ENCODE results near the gene NPBWR2.
"Not testable (repeated sequence)": the region's sequence is repeated elsewhere in the genome, so short reads cannot be mapped to it uniquely, and the experiment has no call there.

The NPBWR2 gene

DNA sequence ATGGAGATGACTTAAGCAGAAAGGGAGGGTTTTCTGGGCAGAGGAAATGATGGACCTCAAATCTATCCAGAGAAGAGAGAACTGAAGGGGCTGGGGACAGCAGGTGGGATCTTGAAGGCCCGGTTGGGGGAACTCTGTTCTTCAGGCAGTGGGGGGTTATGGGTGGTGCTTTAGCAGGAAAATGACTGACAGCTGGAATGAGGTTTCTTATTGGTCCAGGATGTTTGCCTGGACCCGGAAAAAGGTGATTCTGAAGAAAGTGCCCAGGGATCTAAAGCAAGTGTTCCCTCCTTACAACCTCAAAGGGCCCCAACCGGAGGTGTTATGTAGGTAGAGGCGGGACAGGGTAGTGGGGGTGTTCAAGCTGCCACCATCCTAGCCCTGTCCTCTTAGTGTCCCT is 11.9 kb downstream of the NPBWR2 start:
- ChIA-PET POLR2A (no interaction called here), CTCF (no interaction called here)
- TF ChIP-seq, protein P1, sequence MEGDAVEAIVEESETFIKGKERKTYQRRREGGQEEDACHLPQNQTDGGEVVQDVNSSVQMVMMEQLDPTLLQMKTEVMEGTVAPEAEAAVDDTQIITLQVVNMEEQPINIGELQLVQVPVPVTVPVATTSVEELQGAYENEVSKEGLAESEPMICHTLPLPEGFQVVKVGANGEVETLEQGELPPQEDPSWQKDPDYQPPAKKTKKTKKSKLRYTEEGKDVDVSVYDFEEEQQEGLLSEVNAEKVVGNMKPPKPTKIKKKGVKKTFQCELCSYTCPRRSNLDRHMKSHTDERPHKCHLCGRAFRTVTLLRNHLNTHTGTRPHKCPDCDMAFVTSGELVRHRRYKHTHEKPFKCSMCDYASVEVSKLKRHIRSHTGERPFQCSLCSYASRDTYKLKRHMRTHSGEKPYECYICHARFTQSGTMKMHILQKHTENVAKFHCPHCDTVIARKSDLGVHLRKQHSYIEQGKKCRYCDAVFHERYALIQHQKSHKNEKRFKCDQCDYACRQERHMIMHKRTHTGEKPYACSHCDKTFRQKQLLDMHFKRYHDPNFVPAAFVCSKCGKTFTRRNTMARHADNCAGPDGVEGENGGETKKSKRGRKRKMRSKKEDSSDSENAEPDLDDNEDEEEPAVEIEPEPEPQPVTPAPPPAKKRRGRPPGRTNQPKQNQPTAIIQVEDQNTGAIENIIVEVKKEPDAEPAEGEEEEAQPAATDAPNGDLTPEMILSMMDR (IDR thresholded peaks at IDR 0.05; ENCODE audit: control extremely low read depth, extremely low read depth, low read depth, missing control alignments) = no peak
- DNase-seq (ENCODE audit: extremely low spot score) = no peak

DNA sequence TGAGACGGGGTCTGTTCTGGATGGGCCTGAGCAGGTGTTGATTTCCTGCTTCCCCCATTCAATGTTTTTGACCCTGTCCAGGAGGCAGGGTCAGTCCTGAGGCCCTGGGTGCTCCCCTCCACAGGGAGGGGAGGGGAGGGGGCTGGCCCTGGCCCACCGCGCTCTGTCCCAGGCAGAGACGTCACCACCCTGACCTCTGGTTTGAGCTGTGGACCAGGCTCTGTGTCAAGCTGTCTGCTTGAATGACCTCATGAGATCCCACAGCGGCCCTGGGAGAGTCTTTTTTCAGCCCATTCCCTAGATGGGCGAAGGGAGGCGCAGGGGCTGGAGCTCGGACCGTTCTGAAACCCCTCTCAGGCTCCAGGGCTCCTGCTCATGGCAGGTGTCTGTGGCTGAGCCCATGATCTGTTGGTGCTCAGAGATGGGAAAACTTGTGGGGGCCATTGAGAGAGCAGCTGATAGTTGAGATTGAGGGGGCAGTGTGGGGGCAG is 14.3 kb downstream of the NPBWR2 start:
- no peak for DNase-seq (ENCODE audit: extremely low spot score)
- ChIA-PET POLR2A (no interaction called here), CTCF (interaction anchor here (1.0 kb wide), 1 partner anchor 9 kb away, joined by 3 read pairs; the partner anchor contains the start of gene LKAAEAR1)
- TF ChIP-seq, protein P1 (IDR thresholded peaks at IDR 0.05; ENCODE audit: control extremely low read depth, extremely low read depth, low read depth, missing control alignments) = no peak

DNA sequence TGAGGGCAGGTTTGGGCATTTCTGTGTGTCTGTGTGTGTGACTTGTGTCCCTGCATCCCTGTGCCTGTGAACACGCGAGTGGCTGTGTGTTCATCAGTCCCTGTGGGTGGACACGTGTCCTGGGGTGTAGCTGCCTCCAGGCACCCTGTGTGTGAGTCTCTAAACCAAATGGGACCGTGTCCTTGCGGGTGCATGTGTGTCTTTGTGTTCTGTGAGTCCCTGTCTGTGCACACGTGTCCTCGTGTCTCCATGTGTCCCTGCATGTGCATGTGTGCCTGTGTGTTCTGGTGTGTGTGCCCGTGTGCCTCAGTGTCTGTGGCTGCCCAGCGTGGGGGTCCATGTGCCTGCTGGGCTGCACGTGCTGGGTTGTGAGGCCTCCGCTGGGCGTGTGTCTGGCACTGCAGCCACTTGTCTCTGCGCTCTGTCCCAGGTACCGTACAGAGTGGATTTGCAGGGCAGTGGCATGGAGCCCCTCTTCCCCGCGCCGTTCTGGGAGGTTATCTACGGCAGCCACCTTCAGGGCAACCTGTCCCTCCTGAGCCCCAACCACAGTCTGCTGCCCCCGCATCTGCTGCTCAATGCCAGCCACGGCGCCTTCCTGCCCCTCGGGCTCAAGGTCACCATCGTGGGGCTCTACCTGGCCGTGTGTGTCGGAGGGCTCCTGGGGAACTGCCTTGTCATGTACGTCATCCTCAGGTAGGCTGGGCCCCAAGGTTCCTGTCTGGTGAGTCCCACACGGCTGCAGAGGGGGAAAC is 14.9 kb downstream of the NPBWR2 start:
- CTCF ChIA-PET = interaction anchor here (1.0 kb wide), 1 partner anchor 8 kb away, joined by 3 read pairs; the partner anchor contains the start of gene LKAAEAR1
- no peak for DNase-seq (ENCODE audit: extremely low spot score)
- POLR2A ChIA-PET = no interaction called here
- TF ChIP-seq, protein P1 (IDR thresholded peaks at IDR 0.05; ENCODE audit: control extremely low read depth, extremely low read depth, low read depth, missing control alignments) = no peak

- POLR2A ChIA-PET = no interaction called here
- TF ChIP-seq, protein P1 (IDR thresholded peaks at IDR 0.05; ENCODE audit: control extremely low read depth, extremely low read depth, low read depth, missing control alignments) = no peak
- CTCF ChIA-PET = no interaction called here
- no peak for DNase-seq (ENCODE audit: extremely low spot score)
These were observed 15.6 kb downstream of the NPBWR2 start for GRCh38 chr20:64091770-64092169.

- POLR2A ChIA-PET = no interaction called here
- DNase-seq (ENCODE audit: extremely low spot score) = no peak
- TF ChIP-seq, protein P1 (IDR thresholded peaks at IDR 0.05; ENCODE audit: control extremely low read depth, extremely low read depth, low read depth, missing control alignments) = no peak
- CTCF ChIA-PET = no interaction called here
These were observed 16.0 kb downstream of the NPBWR2 start for GRCh38 chr20:64091340-64091739.

DNA sequence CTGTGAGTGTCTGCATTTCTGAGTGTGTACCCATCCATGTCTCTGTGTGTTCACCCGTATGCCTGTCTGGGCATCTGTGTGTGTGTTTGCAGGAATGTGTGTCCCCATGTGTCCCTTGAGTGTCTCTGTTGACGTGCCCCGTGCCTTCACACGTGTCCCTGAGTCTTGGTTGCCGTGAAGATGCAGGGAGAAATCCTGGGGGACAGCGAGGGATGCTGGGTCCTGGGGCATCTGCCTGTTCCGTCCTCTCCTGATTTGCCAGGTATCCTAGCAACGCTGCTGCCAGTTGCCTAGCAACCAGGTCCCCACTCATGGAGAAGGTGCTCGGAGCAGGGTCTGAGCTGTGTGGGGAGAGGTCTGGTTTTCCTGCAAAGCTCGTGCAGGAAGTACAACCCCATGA is 17.2 kb downstream of the NPBWR2 start:
- DNase-seq (ENCODE audit: extremely low spot score) = no peak
- ChIA-PET POLR2A (no interaction called here), CTCF (interaction anchor here (1.4 kb wide), 1 partner anchor 32 kb away, joined by 3 read pairs; no protein-coding TSS in a partner anchor)
- TF ChIP-seq, protein P1 (IDR thresholded peaks at IDR 0.05; ENCODE audit: control extremely low read depth, extremely low read depth, low read depth, missing control alignments) = no peak

- DNase-seq (ENCODE audit: extremely low spot score); POLR2A ChIA-PET: not testable (repeated sequence)
- CTCF ChIA-PET = interaction anchor here (1.1 to 1.6 kb wide), 2 partner anchors 13 to 14 kb away, joined by 3 to 4 read pairs; no protein-coding TSS in a partner anchor
These were observed 18.8 kb downstream of the NPBWR2 start for GRCh38 chr20:64088586-64088985.

DNA sequence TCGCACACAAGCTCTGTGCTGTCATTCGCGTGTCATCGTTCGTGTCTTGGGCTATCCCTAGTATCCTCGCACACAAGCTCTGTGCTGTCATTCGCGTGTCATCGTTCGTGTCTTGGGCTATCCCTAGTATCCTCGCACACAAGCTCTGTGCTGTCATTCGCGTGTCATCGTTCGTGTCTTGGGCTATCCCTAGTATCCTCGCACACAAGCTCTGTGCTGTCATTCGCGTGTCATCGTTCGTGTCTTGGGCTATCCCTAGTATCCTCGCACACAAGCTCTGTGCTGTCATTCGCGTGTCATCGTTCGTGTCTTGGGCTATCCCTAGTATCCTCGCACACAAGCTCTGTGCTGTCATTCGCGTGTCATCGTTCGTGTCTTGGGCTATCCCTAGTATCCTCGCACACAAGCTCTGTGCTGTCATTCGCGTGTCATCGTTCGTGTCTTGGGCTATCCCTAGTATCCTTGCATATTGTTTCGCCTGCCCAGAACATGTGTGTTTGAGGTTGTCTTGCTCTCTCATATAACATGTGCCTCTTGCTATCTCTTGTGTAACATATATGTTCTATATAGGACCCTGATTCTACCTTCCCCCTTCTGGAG is 20.0 kb downstream of the NPBWR2 start:
- CTCF ChIA-PET = interaction anchor here (1.3 to 2.6 kb wide), 4 partner anchors 12 to 33 kb away, joined by 3 to 8 read pairs (median 4); no protein-coding TSS in a partner anchor
- DNase-seq (ENCODE audit: extremely low spot score); POLR2A ChIA-PET: not testable (repeated sequence)

Measured in GM10248 (cell line).